Activated CD4-positive, alpha-beta T cell treated with anti-CD3 and anti-CD28 coated beads, Interleukin-2, Interleukin-6, amounts not matched to agents 100 ng/mL and 50 ng/mL, durations not matched to agents 16 hours and 8 hours (primary cell): ENCODE measurements around the gene WDR82.

Experiments used
- DNase-seq: peaks from one replicate; pipeline ENCODE4 v3.0.0-alpha.2; 2020

Gene WDR82

DNA sequence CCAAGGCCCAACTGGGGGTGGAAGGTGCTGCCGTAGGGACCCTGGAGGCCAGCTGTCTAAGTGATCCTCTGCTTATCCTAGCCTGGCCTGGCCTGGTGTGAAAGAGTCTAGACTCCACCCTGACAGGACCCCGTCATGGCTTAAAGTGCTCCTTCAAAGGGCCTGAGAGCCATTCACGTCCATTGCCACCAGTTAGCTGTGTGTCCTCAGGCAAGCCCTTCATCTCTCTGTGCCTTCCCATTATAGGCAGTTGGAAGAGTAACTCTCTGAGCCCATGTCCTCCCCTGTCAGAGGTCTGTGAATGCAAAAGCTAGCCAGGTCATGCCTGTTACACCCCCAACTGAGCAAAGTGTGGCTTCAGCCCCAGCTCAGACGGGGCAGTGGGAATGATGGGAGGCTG, 28.5 kb upstream of the WDR82 start:
- no peak for DNase-seq

- no peak for DNase-seq
Measured at GRCh38 chr3:52305926-52306325, 27.5 kb upstream of the WDR82 start.

- no peak for DNase-seq
Measured at GRCh38 chr3:52303811-52304210, 25.4 kb upstream of the WDR82 start.

DNA sequence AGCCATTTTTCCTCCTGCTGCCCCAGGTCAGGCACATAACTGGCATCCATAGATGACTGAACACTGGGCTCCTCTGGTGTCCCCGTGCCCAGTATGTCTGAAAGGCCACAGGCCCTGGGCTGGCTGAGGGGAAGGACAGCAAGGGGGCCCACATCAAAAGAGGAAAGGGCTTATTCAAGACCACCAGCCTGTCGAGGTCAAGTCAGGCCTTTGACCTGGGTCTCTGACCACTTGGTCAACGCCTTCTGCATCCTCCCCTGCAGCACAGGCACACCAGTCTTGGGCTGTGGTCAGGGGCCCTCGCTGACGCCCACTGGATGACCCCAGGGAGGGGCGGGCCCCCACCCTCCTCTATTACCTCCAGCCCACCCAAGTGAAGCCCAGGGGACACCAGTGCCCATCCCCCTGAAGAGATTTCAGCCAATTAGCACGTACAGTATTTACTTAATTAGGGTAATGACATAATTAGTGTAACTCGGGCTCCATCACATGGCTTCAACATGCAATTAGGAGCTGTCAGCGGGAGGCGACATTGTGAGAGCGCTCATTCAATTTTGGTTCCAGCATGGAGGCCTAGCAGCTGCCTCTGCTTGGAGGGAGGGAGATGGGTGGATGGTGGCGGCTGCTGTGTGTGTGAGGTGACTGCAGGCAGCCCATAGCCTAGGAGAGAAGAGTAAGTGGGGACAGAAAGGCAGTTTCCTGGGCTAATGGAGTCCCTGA, 24.1 kb upstream of the WDR82 start:
- no peak for DNase-seq

DNA sequence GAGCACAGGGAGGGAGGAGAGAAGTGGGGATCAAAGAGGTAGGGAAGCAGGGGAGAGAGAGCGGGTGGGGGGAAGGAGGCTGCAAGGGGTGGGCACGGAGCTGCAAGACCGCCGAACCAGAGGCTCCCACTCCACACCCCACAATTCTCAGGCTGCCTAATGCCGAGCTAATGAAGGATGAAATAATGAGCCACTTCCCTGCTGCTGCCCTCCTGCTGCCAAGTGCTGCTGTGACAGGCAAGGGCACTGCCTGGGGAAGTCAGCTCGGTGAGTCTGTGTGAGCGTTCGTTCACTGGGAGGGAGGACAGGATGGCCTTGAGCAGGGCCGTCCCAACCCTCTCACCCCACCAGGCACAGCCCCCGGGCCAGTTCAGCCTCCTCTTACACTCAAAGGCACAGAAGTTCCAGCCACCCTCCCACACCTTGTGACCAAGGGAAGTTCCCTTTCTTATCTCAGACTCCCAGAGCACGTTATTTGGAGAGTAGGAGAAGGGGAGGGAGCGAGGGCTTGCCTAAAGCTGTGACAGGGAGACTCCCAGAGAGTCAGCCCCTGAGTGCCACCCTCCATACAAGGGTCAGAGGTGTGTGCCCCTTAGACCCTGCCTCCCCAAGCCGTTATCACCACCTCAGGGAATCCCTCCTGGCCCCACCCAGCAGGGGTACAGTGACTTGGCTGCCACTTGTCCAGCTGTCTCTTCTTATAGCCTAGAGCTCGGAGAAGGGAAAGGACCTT, 21.6 kb upstream of the WDR82 start:
- no peak for DNase-seq

GRCh38 chr3:52299247-52299878, 20.9 kb upstream of the WDR82 start:
- no peak for DNase-seq

GRCh38 chr3:52298149-52299098, 20.0 kb upstream of the WDR82 start:
- no peak for DNase-seq

GRCh38 chr3:52297242-52298148, 19.0 kb upstream of the WDR82 start:
- no peak for DNase-seq

DNA sequence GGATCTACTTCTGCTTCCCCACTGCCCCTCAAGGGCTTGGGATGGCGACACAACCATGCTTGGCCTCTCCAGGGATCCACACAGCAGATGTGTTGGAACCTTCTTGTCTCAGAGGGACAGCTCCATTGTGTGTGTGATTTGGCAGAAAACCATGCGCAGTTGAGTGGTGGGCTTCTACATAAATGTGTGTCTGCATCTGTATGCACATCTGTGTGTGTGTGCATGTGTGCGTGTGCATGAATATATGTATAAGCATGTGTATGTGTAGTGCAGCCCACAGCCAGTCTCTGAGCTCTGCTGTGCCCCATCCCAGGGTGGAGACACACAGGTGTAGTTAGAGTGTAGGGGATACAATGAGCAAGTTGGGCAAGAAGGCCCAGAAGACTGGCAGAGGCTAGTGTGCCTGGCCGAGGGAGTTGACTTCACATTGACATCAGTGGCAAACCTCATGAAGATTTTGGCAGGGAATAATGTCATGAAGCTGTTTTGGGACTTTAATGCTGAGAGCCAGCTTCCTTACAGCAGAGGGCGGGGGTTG, 17.3 kb upstream of the WDR82 start:
- DNase-seq: no peak

DNA sequence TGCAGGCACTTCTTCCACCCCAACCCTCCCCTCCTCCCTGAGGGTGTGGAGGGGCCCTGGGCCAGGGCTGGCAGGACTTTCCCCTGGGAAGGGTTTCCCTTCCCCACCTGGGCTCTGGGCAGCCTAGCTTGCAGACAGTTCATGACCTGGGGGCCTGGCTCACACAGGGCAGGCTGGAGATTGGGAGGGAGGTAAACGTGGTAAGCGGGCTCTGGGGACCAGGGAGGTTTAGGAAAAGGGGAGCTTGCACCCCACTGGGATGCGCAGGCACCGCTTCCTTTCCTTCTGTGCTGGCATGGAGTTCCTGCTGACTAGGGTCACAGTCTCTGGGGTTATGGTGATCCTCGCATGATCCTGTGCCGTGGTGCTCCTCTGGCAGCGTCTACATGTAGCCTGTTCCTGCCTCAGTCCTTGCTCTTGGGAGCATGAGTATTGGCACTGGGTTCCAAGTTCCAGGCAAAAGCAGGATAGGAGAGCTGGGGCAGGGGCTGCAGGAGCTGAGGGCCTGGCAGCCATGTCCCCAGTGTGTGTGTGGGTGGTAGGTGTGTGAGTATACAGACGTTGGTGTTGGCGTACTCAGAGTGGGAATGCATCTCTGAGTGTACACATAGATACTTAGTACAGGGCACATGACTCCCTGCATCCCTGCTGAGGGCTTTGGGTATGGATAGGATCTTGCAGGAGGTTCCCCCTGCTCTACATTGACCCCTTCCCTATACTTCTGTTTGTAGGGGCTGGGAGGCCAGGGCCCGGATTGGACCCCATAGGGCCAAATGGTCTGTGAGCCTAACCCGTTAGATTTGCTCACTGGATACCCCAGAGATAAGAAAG, 16.1 kb upstream of the WDR82 start:
- no peak for DNase-seq

DNA sequence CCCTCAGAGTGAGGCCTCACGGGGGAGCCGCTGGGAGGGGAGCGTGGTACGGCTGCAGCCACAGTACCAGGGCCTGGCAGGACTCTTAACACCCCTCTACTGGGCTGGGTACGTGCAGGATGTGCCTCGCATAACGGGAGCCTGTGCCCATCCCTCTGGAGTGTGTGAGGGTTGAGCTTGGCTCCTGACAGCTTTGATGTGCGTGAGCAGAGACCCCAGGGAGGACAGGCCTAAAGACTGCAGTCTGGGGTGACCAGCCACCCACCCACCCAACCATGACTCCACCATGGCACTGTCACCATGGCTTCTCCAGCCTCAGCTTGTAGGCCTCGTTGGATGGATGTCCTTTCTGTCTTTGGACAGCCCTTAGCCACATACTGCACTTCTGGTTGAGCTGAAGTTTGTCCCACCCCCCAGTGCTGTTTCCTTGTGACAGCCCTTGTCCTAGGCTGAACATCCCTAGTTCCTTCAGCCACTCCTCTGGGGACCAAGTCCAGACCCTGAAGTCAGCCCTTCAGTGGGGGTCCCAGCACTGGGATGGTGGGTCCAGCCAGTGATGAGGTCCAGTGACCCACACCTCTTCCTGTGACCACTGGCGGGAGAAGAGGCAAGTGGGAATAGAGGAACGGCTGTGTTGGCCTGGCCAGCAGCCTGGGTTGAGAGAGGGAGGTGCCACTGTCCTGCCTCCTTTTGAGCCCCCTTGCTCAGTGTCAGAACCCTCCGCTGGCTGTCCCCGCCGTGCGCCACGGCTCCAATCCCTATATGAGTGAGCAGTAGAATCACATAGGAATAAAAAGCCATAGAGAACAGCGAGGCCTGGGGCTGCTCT, 15.3 kb upstream of the WDR82 start:
- DNase-seq: no peak

- no peak for DNase-seq
Measured at GRCh38 chr3:52292247-52293065, 14.0 kb upstream of the WDR82 start.

GRCh38 chr3:52291508-52292181, 13.2 kb upstream of the WDR82 start:
- peak; percentile 48 for DNase-seq

DNA sequence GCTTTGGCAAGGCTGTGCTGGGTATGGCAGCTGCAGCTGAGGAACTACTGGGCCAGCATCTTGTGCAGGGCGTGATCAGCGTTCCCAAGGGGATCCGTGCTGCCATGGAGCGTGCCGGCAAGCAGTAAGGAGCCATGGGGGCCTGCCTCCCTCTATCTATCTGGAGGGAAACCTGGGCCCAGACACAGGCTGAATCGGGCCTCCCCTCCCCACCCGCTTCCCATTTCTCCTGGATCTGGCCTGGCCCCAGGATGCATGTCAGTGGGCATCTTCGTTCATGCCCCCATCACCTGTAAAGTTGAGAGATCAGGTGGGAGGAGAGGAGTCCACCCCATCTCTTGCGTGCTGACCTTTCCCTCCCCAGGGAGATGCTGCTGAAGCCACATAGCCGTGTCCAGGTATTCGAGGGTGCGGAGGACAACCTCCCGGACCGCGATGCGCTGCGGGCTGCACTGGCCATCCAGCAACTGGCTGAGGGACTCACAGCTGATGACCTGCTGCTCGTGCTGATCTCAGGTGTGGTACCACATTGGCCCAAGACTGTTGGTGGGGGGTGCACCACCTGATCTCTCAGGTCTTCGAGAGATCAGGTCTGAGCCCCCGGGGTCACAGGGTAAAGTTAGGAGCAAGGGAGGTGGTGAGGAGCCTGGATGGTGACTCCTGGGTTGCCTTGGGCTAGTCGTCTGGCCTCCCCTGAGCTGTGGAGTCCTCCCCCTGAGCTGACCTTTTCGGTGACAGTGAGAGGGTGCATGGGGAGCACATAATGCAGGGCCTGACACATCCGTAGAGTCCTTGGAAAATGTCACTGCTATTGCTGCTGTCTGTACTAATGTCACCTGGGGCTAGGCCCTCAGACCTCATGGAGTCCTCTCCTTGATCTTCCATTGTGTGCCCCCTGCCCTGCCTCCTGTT, 12.4 kb upstream of the WDR82 start:
- no peak for DNase-seq

GRCh38 chr3:52289747-52290595, 11.5 kb upstream of the WDR82 start:
- no peak for DNase-seq

DNA sequence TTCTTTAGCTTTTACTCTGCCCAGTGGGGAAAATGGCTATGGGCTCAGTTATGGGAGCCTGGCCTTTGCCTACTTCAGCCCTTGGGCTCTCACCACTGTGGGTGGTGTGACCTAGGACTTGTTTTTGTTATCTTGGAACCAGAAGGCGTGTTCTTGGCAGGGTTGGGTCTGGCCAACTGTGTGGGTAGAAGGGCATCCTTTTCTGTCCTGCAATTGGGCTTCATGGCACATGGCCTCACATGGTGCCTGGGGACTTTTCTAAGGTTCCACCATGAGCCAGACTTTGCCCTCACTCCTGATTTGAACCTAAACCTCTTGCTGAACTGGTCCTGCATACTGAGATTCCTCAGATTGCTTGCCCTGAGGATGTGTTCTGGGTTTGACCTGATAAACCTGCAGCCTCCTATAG, 10.9 kb upstream of the WDR82 start:
- DNase-seq: no peak
